Sigmoid colon (tissue), 4 donors: Measurements from ENCODE around the gene NEU2.

Experiments used
- CTCF ChIP-seq, 4 experiments: fragments of 450-650 bp in 3 of 4; fragments of 200-600 bp in 1 of 4; IDR thresholded peaks; one replicate each; pipeline ENCODE4 v1.5.1; 2016 to 2019; ENCODE audit warnings: antibody characterized with exemption in 4 of 4, mild to moderate bottlenecking in 3 of 4, moderate library complexity in 2 of 4
- EP300 ChIP-seq, 4 donors: sonication (generic); formaldehyde crosslinking; IDR thresholded peaks; one replicate each; pipeline ENCODE4 v1.6.1; 2017; ENCODE audit warnings: antibody characterized with exemption in 4 of 4
- POLR2A ChIP-seq, 2 donors: fragments of 450-650 bp; IDR thresholded peaks; one replicate each; pipeline ENCODE4 v1.6.1; 2016; ENCODE audit warnings: antibody characterized with exemption in 2 of 2, mild to moderate bottlenecking in 2 of 2, moderate library complexity in 2 of 2
- POLR2AphosphoS5 ChIP-seq, 4 donors: sonication (generic); formaldehyde crosslinking; IDR thresholded peaks; one replicate each; pipeline ENCODE4 v1.6.1; 2017; ENCODE audit warnings: antibody characterized with exemption in 4 of 4

GRCh38 chr2:233026198-233026813, 6.2 kb upstream of the NEU2 start:
- no peak for TF ChIP-seq CTCF (IDR thresholded peaks at IDR 0.05)
- no peak for TF ChIP-seq POLR2A (IDR thresholded peaks at IDR 0.05)
- TF ChIP-seq POLR2AphosphoS5 (IDR thresholded peaks at IDR 0.05), result no peak
- TF ChIP-seq EP300 (IDR thresholded peaks at IDR 0.05), result no peak
